Measurements from ENCODE around the gene MGAT3.

GRCh38 chr22:39433476-39434242 is 23.2 kb upstream of the MGAT3 start:
- TF ChIP-seq, protein P1, sequence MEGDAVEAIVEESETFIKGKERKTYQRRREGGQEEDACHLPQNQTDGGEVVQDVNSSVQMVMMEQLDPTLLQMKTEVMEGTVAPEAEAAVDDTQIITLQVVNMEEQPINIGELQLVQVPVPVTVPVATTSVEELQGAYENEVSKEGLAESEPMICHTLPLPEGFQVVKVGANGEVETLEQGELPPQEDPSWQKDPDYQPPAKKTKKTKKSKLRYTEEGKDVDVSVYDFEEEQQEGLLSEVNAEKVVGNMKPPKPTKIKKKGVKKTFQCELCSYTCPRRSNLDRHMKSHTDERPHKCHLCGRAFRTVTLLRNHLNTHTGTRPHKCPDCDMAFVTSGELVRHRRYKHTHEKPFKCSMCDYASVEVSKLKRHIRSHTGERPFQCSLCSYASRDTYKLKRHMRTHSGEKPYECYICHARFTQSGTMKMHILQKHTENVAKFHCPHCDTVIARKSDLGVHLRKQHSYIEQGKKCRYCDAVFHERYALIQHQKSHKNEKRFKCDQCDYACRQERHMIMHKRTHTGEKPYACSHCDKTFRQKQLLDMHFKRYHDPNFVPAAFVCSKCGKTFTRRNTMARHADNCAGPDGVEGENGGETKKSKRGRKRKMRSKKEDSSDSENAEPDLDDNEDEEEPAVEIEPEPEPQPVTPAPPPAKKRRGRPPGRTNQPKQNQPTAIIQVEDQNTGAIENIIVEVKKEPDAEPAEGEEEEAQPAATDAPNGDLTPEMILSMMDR (IDR thresholded peaks at IDR 0.05; ENCODE audit: insufficient read depth, low read length) = no peak
- no peak for TF ChIP-seq REST (IDR thresholded peaks at IDR 0.05; ENCODE audit: insufficient replicate concordance, low read depth)
